Ovary (tissue), 3 donors: ENCODE results near the gene CASK.

Experiments
- POLR2A ChIP-seq: fragments of 450-650 bp; IDR thresholded peaks from one replicate; pipeline ENCODE4 v1.6.1; 2017; ENCODE audit warnings: antibody characterized with exemption, mild to moderate bottlenecking, moderate library complexity
- TF ChIP-seq, protein P1 (sequence below), 3 donors: fragments of 450-650 bp in 2 of 3; fragments of 200-600 bp in 1 of 3; IDR thresholded peaks; one replicate each; pipeline versions ENCODE4 v1.5.1 to v1.8.0; 2016 to 2022; ENCODE audit warnings: antibody characterized with exemption in 3 of 3, mild to moderate bottlenecking in 1 of 3
- donor health status: DM: no; HTN: no; CAD: no.

DNA sequence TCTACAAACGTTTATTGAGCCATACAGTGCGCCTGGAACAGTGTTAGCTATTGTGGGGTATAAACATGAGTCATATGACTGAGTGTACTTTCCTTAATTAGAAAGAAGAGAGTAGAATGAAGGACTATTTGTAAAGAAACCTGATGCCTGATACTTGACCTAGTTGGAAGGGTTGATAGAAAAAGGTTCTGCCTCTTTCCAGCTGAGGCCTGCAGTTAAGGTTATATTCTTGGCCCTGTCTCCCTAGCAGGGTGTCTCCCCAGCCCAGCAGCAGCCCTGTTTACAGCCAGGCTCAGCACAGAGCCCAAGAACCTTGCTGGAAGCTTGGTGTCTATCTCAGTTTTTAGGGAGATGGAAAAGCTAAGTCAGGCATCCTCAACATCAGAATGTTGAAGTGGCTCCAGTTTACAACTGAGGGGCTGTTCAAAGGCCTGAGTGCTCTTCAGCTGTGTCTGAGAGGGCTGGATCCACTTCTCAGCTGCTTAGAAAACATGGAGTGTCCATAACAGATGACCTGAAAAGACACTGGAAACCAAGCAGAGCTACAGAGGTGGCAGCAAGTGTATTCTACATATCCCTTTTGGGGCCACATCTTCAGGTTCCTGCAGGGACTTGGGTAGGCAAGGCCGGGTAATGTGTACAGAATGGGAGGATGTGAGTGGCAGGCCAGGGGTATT, 454.6 kb downstream of the CASK start:
- TF ChIP-seq, protein P1, sequence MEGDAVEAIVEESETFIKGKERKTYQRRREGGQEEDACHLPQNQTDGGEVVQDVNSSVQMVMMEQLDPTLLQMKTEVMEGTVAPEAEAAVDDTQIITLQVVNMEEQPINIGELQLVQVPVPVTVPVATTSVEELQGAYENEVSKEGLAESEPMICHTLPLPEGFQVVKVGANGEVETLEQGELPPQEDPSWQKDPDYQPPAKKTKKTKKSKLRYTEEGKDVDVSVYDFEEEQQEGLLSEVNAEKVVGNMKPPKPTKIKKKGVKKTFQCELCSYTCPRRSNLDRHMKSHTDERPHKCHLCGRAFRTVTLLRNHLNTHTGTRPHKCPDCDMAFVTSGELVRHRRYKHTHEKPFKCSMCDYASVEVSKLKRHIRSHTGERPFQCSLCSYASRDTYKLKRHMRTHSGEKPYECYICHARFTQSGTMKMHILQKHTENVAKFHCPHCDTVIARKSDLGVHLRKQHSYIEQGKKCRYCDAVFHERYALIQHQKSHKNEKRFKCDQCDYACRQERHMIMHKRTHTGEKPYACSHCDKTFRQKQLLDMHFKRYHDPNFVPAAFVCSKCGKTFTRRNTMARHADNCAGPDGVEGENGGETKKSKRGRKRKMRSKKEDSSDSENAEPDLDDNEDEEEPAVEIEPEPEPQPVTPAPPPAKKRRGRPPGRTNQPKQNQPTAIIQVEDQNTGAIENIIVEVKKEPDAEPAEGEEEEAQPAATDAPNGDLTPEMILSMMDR (IDR thresholded peaks at IDR 0.05): no peak
- no peak for TF ChIP-seq POLR2A
